B cell (primary cell): ENCODE results near the gene IFNA16. TPM values are rescaled to one million over a fixed set of nuclear protein-coding genes. Genes with fewer than 3 reads are reported as not detected.

Source experiments
- ATAC-seq: fragments of 200-7000 bp; cut with Tn5 transposase; one replicate; pipeline ENCODE4 v1.10.0; 2021; ENCODE audit warnings: low read depth, mild to moderate bottlenecking, moderate number of reproducible peaks, moderate library complexity
- CTCF ChIA-PET: fragments of 350-600 bp; sonication (Branson Sonifier 250); formaldehyde crosslinking; loops from one replicate; lab custom pipeline; 2021; ENCODE audit warnings: antibody characterized with exemption, inconsistent platforms; lab: Charles Lee
- POLR2A ChIA-PET: fragments of 350-600 bp; sonication (Branson Sonifier 250); formaldehyde crosslinking; loops from one replicate; lab custom pipeline; 2021; ENCODE audit warnings: antibody characterized with exemption; lab: Charles Lee
- DNase-seq: peaks from one replicate; pipeline ENCODE4 v3.0.0; 2013
- H2AFZ ChIP-seq: 2 replicates; pipeline ENCODE4 v1.6.1; 2012; ENCODE audit warnings: mild to moderate bottlenecking, low read depth, low read length; ENCODE audit not compliant: insufficient read depth, poor library complexity, severe bottlenecking
- H3K27ac ChIP-seq, 2 donors: 1 replicate in 1 of 2; 2 replicates in 1 of 2; pipeline ENCODE4 v1.5.1; 2012 to 2013; ENCODE audit warnings: low read length in 2 of 2, mild to moderate bottlenecking in 2 of 2, moderate library complexity in 1 of 2
- H3K27me3 ChIP-seq, 4 experiments: fragments of 200-600 bp in 1 of 4; sonication (generic) in 1 of 4; replicated peaks in 1 of 4; 1 replicate in 2 of 4; 2 replicates in 2 of 4; pipeline versions ENCODE4 v1.6.1 to v1.7.0; 2013 to 2016; ENCODE audit warnings: low read length in 3 of 4, mild to moderate bottlenecking in 2 of 4, mixed read lengths in 1 of 4, moderate library complexity in 1 of 4; ENCODE audit not compliant: insufficient read depth in 4 of 4, control insufficient read depth in 3 of 4; ENCODE audit errors: control extremely low read depth in 1 of 4
- H3K36me3 ChIP-seq, 2 experiments: replicated peaks in 1 of 2; 1 replicate in 1 of 2; 2 replicates in 1 of 2; pipeline versions ENCODE4 v1.6.1 to v1.7.1; 2013; ENCODE audit warnings: low read length in 1 of 2; ENCODE audit not compliant: insufficient read depth in 2 of 2, control insufficient read depth in 1 of 2; ENCODE audit errors: control extremely low read depth in 1 of 2, extremely low read depth in 1 of 2
- H3K4me1 ChIP-seq, 2 donors: fragments of 200-600 bp in 1 of 2; sonication (generic) in 1 of 2; 1 replicate in 1 of 2; 2 replicates in 1 of 2; pipeline versions ENCODE4 v1.5.1 to v1.6.1; 2013 to 2017; ENCODE audit warnings: low read length in 2 of 2; ENCODE audit not compliant: control insufficient read depth in 2 of 2, insufficient read depth in 2 of 2
- H3K4me2 ChIP-seq: replicated peaks from 2 replicates; pipeline ENCODE3; 2012; ENCODE audit warnings: mild to moderate bottlenecking, low read depth, low read length; ENCODE audit not compliant: poor library complexity, severe bottlenecking
- H3K4me3 ChIP-seq, 5 experiments: fragments of 200-600 bp in 1 of 5; sonication (generic) in 1 of 5; 1 replicate in 3 of 5; 2 replicates in 2 of 5; pipeline versions ENCODE4 v1.5.1 to v1.7.0; 2011 to 2016; ENCODE audit warnings: low read length in 4 of 5, mild to moderate bottlenecking in 4 of 5, low read depth in 2 of 5, control low read depth in 1 of 5, moderate library complexity in 1 of 5; ENCODE audit not compliant: insufficient read depth in 1 of 5; ENCODE audit errors: control extremely low read depth in 1 of 5, extremely low read depth in 1 of 5
- H3K79me2 ChIP-seq: fragments of 200-600 bp; sonication (generic); one replicate; pipeline ENCODE4 v1.6.0; 2016; ENCODE audit warnings: low read length; ENCODE audit not compliant: control insufficient read depth, insufficient read depth
- H3K9ac ChIP-seq: fragments of 200-600 bp; sonication (generic); 2 replicates; pipeline ENCODE4 v1.6.1; 2017; ENCODE audit warnings: mild to moderate bottlenecking, low read length, moderate library complexity
- H3K9me3 ChIP-seq, 3 donors: one replicate each; pipeline versions ENCODE4 v1.6.1 to v1.7.1; 2013; ENCODE audit warnings: low read length in 2 of 3; ENCODE audit not compliant: control insufficient read depth in 2 of 3, insufficient read depth in 1 of 3; ENCODE audit errors: control extremely low read depth in 1 of 3
- H4K20me1 ChIP-seq: 2 replicates; pipeline ENCODE4 v1.6.0; 2012; ENCODE audit warnings: mild to moderate bottlenecking, low read length; ENCODE audit not compliant: insufficient read depth, control insufficient read depth, poor library complexity, severe bottlenecking
- H3K27ac Mint-ChIP-seq: one replicate; pipeline ENCODE4 v1.8.0; 2021; ENCODE audit warnings: mixed read lengths
- H3K27me3 Mint-ChIP-seq: one replicate; pipeline ENCODE4 v1.8.0; 2021; ENCODE audit warnings: mixed read lengths
- H3K4me1 Mint-ChIP-seq: one replicate; pipeline ENCODE4 v1.8.0; 2021; ENCODE audit warnings: mixed read lengths
- H3K4me3 Mint-ChIP-seq: one replicate; pipeline ENCODE4 v1.8.0; 2021; ENCODE audit warnings: mixed read lengths
- H3K9me3 Mint-ChIP-seq: one replicate; pipeline ENCODE4 v1.8.0; 2022; ENCODE audit warnings: mixed read lengths; ENCODE audit not compliant: insufficient read depth
- EZH2 ChIP-seq: IDR thresholded peaks from 2 replicates; pipeline ENCODE4 v1.6.1; 2012; ENCODE audit warnings: borderline replicate concordance, low read depth, mild to moderate bottlenecking, moderate library complexity, low read length; ENCODE audit not compliant: insufficient read depth, poor library complexity, severe bottlenecking
- WGBS: methylation state at CpG from one replicate; pipeline ENCODE4 v1.1.5; 2013; ENCODE audit warnings: missing lambda C conversion rate; ENCODE audit not compliant: insufficient coverage; 5-methylcytosine and 5-hydroxymethylcytosine counted together
- intact Hi-C: fragments of 100-400 bp; cut with micrococcal nuclease; formaldehyde crosslinking; loops from one replicate; pipeline ENCODE4 v1.10.0; 2022
- polyA plus RNA-seq: library from polyadenylated mRNA; depleted of rRNA; stranded (reverse); fragments of >200 nt; gene quantifications from 2 replicates; pipeline ENCODE4 v1.2.3, GENCODE V29; 2012
- total RNA-seq, 2 donors: library from RNA; stranded (reverse); fragments of 120-200 nt in 1 of 2; gene quantifications; 1 replicate in 1 of 2; 2 replicates in 1 of 2; pipeline versions ENCODE4 v1.2.3 to v1.2.4, GENCODE V29; 2013 to 2022
- TF ChIP-seq, protein P1 (sequence below): fragments of 200-600 bp; IDR thresholded peaks from one replicate; pipeline ENCODE4 v1.8.0; 2022; ENCODE audit warnings: antibody characterized with exemption, mild to moderate bottlenecking

IFNA16 gene
- total and polyA plus RNA-seq, 2 donors (not counting 1 experiment from before 2014, with no cell fraction given): not detected

DNA sequence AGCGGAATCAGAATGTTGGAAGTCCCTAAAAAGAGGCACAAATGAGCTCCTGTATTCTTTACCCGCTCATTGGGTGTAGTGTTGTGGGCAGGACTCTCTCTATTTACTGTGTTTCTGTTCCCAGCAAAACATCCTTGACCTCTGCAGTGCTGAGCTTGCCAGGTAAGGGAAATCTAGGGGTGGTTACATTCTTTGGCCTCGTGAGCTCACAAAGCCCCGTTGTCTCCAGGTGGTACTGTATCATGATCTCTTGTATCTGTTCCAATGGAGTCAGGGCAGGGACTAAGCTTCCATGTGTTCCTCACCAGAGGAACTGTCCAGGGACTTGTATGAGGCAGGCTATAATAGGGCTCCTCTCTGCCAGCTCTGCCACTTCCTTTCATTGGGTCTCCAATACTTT lies 34.5 kb upstream of the IFNA16 start:
- no peak for TF ChIP-seq EZH2
- TF ChIP-seq, protein P1, sequence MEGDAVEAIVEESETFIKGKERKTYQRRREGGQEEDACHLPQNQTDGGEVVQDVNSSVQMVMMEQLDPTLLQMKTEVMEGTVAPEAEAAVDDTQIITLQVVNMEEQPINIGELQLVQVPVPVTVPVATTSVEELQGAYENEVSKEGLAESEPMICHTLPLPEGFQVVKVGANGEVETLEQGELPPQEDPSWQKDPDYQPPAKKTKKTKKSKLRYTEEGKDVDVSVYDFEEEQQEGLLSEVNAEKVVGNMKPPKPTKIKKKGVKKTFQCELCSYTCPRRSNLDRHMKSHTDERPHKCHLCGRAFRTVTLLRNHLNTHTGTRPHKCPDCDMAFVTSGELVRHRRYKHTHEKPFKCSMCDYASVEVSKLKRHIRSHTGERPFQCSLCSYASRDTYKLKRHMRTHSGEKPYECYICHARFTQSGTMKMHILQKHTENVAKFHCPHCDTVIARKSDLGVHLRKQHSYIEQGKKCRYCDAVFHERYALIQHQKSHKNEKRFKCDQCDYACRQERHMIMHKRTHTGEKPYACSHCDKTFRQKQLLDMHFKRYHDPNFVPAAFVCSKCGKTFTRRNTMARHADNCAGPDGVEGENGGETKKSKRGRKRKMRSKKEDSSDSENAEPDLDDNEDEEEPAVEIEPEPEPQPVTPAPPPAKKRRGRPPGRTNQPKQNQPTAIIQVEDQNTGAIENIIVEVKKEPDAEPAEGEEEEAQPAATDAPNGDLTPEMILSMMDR: no peak
- POLR2A ChIA-PET: no interaction called here
- CTCF ChIA-PET: interaction anchor here (1.5 to 2.8 kb wide), 6 partner anchors 13 to 539 kb away, joined by 5 to 11 read pairs (median 8); no protein-coding TSS in a partner anchor
- Histone ChIP-seq H3K4me2 (no peak overlapping the region), H3K4me1 (peaks cover 2 to 3% of the 10 kb centered on the region in 2 donors), H3K36me3 (no peaks in the 10 kb centered on the region), H3K79me2 (no peaks in the 10 kb centered on the region), H3K9ac (no peak overlapping the region), H3K27ac (no peak overlapping the region), H2AFZ (no peak overlapping the region), H3K27me3 (no peaks in the 10 kb centered on the region), H3K9me3 (no peaks in the 10 kb centered on the region), H3K4me3 (no peak overlapping the region), H4K20me1 (no peaks in the 10 kb centered on the region)
- no peak overlapping the region for H3K27ac Mint-ChIP-seq
- ATAC-seq: no peak
- H3K4me1 Mint-ChIP-seq: peaks cover 5% of the 10 kb centered on the region
- no peak for DNase-seq
- WGBS: 88% methylated on average over 2 of the region's 4 CpGs
- no peaks in the 10 kb centered on the region for H3K9me3 Mint-ChIP-seq
- no peak overlapping the region for H3K4me3 Mint-ChIP-seq
- intact Hi-C loops: no loop called here
- H3K27me3 Mint-ChIP-seq: peaks cover 40% of the 10 kb centered on the region

- Mint-ChIP-seq H3K9me3 (no peaks in the 10 kb centered on the region), H3K4me1 (peaks cover 5% of the 10 kb centered on the region), H3K27ac (no peak overlapping the region), H3K27me3 (peaks cover 37% of the 10 kb centered on the region), H3K4me3 (no peak overlapping the region)
- no peak for DNase-seq
- H3K4me2 ChIP-seq: no peak overlapping the region
- no peaks in the 10 kb centered on the region for H4K20me1 ChIP-seq
- no peak overlapping the region for H3K4me3 ChIP-seq
- intact Hi-C loops: no loop called here
- no peak for TF ChIP-seq EZH2
- TF ChIP-seq, protein P1: no peak
- no peak overlapping the region for H3K27ac ChIP-seq
- H3K79me2 ChIP-seq: no peaks in the 10 kb centered on the region
- H3K27me3 ChIP-seq: no peaks in the 10 kb centered on the region
- POLR2A ChIA-PET: no interaction called here
- no peaks in the 10 kb centered on the region for H3K9me3 ChIP-seq
- ATAC-seq: no peak
- CTCF ChIA-PET: interaction anchor here (1.5 to 2.8 kb wide), 4 partner anchors 13 to 204 kb away, joined by 5 to 10 read pairs (median 8); no protein-coding TSS in a partner anchor
- no peaks in the 10 kb centered on the region for H3K36me3 ChIP-seq
- H3K4me1 ChIP-seq: peaks cover 2 to 3% of the 10 kb centered on the region in 2 donors
- no peak overlapping the region for H3K9ac ChIP-seq
- no peak overlapping the region for H2AFZ ChIP-seq
- WGBS: 100% methylated on average over 1 of the region's 1 CpG
Measured at GRCh38 chr9:21251190-21251589, 34.1 kb upstream of the IFNA16 start.
